IPS DF 19.7 (cell line): ENCODE data around the gene LGR5.
"Not testable (repeated sequence)": the region's sequence is repeated elsewhere in the genome, so short reads cannot be mapped to it uniquely, and the experiment has no call there.

Experiments
- DNase-seq: peaks from one replicate; pipeline ENCODE4 v3.0.0-alpha.2; 2013; ENCODE audit warnings: low read depth, low spot score

Gene LGR5

GRCh38 chr12:71551529-71551928 is 111.9 kb downstream of the LGR5 start:
- no peak for DNase-seq

DNA sequence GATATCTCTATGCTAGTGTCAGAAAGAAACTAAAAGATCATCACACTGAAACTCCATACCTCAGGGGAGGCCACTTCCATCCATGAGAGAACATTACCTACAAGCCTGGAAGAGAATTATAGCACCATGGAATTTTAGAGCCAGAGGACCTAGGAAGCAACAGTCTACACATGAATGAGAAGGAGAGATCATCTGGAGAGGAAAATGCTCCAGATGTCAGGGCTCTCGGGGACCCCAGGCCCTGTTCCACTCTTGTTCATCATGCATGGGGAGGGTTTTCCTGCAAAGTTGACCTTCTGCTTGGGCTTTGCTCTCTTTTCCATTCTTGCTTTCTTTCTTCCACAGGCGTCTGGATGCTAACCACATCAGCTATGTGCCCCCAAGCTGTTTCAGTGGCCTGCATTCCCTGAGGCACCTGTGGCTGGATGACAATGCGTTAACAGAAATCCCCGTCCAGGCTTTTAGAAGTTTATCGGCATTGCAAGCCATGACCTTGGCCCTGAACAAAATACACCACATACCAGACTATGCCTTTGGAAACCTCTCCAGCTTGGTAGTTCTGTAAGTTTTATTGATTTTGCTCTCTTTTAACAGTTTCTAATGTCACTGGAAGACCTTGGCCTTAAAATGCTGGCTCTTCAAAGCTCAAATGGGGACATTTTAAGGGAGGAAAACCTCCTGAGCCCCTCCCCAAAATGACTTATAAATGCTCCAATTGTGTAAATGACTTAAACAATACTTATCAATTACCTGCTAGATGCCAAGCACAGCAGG is 113.3 kb downstream of the LGR5 start:
- DNase-seq = no peak

GRCh38 chr12:71555191-71555590 is 115.6 kb downstream of the LGR5 start:
- no peak for DNase-seq

- DNase-seq = not testable (repeated sequence)
Observed at GRCh38 chr12:71555789-71556188, 116.2 kb downstream of the LGR5 start.

DNA sequence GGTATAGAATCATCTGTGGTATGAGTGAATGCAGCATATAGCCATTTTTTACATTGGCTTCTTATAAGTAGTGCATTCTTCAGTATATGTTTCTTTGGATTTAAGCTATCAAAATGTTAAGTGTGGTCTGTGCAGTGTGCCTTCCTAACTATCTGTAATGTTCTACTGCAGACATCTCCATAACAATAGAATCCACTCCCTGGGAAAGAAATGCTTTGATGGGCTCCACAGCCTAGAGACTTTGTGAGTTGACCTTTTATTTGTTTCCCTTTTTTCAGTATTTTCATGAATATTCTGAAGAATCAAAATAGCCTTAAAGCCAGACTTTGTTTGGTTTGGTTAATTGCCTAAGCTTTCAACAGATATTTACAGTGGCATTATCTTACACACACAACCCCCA is 116.8 kb downstream of the LGR5 start:
- DNase-seq = no peak

DNA sequence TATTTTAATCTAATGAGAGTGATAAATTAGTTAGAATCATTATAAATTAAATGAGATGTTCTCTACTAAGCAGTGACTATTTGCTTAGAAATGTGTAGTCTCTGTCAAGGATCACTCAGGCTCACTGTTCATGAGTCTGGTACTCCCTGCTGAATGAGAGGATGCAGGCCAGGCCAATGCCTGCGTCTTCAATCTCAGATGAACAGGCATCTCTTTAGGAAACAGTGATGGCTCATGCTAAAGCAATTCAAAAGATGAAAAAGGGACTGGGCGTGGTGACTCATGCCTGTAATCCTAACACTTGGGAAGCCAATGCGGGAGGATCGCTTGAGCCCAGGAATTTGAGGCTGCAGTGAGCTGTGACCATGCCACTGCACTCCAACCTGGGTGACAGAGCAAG is 117.3 kb downstream of the LGR5 start:
- DNase-seq = peak; percentile 17

DNA sequence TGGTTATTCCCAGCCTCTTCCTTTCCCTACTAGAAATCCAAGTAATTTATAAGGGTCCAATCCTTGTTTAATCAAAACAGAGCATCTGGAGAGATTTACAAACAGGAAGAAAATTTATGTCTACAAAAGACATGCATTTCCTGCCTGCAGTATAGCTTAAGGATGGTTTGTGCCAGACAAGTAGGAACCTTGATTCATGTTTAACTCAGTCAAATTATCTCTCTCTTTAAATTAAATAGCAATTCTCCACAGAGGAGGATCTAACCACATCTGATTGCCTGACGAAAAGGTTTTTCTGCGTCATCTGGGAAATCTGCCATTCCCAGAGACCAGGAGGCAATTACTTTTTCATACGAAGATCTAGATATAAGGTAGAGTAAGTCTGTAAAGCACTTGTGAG is 118.8 kb downstream of the LGR5 start:
- DNase-seq = no peak

- no peak for DNase-seq
Observed at GRCh38 chr12:71562676-71563595, 123.3 kb downstream of the LGR5 start.

DNA sequence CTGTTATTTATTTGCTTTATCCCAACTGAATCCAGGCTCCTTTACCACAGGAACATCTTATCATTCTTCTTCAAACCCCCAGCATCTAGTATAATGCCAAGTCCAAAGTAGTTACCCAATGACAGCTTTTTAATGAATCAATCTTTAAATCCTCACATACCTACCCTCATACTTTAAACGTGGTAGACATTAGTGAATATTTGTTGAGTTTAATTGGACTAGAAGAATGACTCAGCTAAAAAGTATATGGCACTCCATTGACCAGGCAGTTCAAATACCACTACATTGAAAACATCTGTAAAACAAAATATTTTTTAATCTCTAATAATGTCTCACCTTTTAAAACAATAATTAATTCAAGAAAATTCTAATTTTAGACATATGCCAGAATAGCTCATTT is 125.9 kb downstream of the LGR5 start:
- no peak for DNase-seq

DNA sequence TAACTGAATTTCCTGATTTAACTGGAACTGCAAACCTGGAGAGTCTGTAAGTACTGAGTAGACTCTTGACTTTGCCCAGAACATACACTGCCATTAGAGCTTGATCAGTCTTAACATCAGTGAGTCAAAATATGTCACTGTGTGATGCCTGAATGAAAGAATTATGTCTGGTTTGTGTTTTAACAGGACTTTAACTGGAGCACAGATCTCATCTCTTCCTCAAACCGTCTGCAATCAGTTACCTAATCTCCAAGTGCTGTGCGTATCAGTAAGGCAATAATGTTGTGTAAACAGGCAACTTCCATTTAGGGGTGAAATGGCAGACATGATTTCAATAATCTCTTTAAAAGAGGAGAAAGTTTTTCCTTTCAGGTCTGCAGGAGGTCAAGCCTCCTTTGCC is 127.1 kb downstream of the LGR5 start:
- no peak for DNase-seq

GRCh38 chr12:71567537-71567936 is 127.9 kb downstream of the LGR5 start:
- DNase-seq = no peak

GRCh38 chr12:71569885-71570284 is 130.3 kb downstream of the LGR5 start:
- not testable (repeated sequence) for DNase-seq

DNA sequence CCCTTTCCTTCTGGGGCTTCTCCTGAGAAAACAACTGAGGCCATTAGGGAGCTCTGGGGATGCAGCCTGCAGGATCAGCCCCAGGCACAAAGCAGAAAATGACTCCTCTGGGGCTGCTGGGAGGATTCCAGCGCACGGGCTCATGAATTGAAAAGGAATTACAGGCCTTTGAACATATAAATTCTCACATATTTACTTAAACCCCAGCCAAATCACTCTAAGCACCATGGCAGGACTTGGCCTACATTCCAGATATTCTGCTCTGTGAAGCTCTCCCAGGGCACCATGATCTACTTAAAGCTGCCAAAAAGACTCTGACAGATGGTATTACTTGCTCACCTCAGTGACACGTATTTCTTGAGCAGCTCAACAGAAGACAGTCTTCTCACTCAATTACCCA is 136.9 kb downstream of the LGR5 start:
- no peak for DNase-seq

- DNase-seq = no peak
Observed at GRCh38 chr12:71578694-71579258, 139.2 kb downstream of the LGR5 start.

GRCh38 chr12:71581206-71581605 is 141.6 kb downstream of the LGR5 start:
- DNase-seq = no peak

GRCh38 chr12:71582925-71583324 is 143.3 kb downstream of the LGR5 start:
- no peak for DNase-seq

- no peak for DNase-seq
Observed at GRCh38 chr12:71584356-71584755, 144.8 kb downstream of the LGR5 start.

GRCh38 chr12:71585218-71585617 is 145.6 kb downstream of the LGR5 start:
- DNase-seq = no peak

DNA sequence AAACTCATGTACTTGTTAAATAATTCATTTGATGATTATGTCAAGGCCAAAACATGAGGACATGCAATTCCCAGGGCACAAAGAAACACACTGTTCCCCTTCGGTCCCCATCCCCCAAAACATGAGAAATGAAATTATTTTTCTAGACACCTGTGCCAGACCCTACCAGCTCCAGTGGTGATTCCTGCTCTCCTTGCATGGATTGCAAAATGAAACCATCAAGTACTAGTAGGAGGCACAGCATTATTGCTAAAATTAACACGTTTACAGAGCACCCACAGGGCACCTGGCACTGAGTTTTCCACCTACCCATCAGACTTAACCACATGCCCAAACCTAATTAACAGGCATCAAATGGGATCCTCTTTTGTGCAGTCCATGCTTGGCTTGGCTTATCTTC is 147.4 kb downstream of the LGR5 start:
- no peak for DNase-seq

DNA sequence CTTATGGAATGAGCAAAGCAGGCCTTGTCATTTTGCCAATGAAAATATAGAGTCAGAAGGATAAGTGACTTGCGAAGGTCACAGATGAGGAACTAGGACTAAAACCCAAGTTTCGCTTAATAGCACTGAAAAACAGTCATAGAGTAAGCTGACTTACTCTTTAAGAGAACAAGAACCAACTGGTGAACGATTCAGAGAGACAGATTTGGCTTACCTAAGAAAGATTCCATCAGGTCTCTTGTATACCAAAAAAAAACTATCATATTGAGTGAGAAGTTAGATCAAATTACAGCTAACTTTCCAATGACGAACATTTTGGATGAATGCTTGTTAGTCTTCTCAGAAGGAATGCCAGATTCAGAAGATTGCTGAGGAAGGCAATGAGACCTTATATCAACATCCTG is 149.9 kb downstream of the LGR5 start:
- no peak for DNase-seq

- DNase-seq = peak; percentile 9
Observed at GRCh38 chr12:71591601-71592000, 152.0 kb downstream of the LGR5 start.

DNA sequence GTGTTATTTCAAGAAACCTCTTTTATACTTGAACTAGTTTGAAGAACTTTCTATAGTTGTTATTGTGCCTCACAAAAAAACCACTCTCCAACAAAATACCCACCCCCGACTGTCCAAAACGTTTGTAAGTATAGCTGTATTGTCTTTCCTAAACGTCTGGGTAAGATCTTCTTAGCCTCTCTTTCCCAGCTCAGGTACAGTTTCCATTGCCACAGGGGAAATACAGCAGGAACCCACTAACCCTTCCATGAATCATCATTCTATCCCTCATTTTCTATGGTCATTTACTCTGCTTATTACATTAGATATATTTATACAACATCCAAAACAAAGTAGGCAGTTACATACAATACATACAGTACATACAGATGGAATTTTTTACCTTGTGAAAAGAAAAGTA is 153.2 kb downstream of the LGR5 start:
- no peak for DNase-seq
